Activated CD8-positive, alpha-beta T cell treated with anti-CD3 and anti-CD28 coated beads, Interleukin-2, amount 10 ng/mL, durations not matched to agents 7 days and 5 days (primary cell): Measurements from ENCODE around the gene HOXB13. TPM values are rescaled to one million over a fixed set of nuclear protein-coding genes. Genes with fewer than 3 reads are reported as not detected.
"Not testable (repeated sequence)": the region's sequence is repeated elsewhere in the genome, so short reads cannot be mapped to it uniquely, and the experiment has no call there.

ENCODE experiments used
- ATAC-seq: fragments of 150-1000 bp; cut with Tn5 transposase; one replicate; pipeline ENCODE4 v1.10.0; 2021; ENCODE audit warnings: moderate library complexity
- CTCF ChIA-PET: fragments of 350-600 bp; sonication (Branson Sonifier 250); formaldehyde crosslinking; loops from one replicate; lab custom pipeline; 2021; ENCODE audit warnings: antibody characterized with exemption; lab: Charles Lee
- POLR2A ChIA-PET: fragments of 350-600 bp; sonication (Branson Sonifier 250); formaldehyde crosslinking; loops from one replicate; lab custom pipeline; 2021; ENCODE audit warnings: antibody characterized with exemption; lab: Charles Lee
- DNase-seq: peaks from one replicate; pipeline ENCODE4 v3.0.0-alpha.2; 2020
- H3K27ac Mint-ChIP-seq: one replicate; pipeline ENCODE4 v1.8.0; 2021; ENCODE audit warnings: mild to moderate bottlenecking, mixed read lengths
- H3K27me3 Mint-ChIP-seq: one replicate; pipeline ENCODE4 v1.8.0; 2021; ENCODE audit warnings: low read depth, mixed read lengths
- H3K36me3 Mint-ChIP-seq: one replicate; pipeline ENCODE4 v1.8.0; 2021; ENCODE audit warnings: low read depth, mixed read lengths
- H3K4me1 Mint-ChIP-seq: one replicate; pipeline ENCODE4 v1.8.0; 2021; ENCODE audit warnings: low read depth, mixed read lengths
- H3K4me3 Mint-ChIP-seq: one replicate; pipeline ENCODE4 v1.8.0; 2021; ENCODE audit warnings: mild to moderate bottlenecking, mixed read lengths
- H3K9me3 Mint-ChIP-seq: one replicate; pipeline ENCODE4 v1.8.0; 2022; ENCODE audit warnings: mixed read lengths; ENCODE audit not compliant: insufficient read depth
- total RNA-seq, 2 experiments: library from RNA; stranded (reverse); gene quantifications; one replicate each; pipeline ENCODE4 v1.2.3, GENCODE V29; 2021

The HOXB13 gene
- total RNA-seq, 2 experiments from 2014 or later, result not detected

DNA sequence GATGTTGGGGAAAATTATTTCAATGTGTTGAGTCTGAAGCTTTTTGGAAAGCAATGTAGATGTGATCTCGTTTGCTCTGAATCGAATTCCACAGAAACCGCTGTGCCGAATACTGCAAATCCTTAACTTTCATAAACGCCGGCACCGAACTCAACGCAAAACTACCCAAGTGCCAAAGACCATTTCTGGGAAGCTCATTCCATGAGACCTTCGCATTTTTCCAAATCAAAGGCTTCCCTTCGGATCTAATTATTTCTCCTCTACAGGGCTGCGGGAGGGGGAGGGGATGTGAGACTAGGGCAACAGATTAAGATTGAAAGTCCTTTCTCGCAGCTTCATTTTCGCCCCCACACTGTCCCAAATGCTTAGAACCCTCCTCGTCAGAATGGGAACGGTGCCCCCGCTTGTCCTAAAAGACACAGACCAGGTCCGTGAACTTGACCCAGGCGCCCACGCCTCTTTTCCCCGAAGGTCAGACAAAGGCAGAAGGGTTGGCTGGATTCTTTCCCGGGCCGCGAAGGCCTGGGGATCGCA is 10.3 kb downstream of the HOXB13 start:
- Mint-ChIP-seq H3K36me3 (peaks cover 4% of the 10 kb centered on the region), H3K9me3 (no peaks in the 10 kb centered on the region), H3K4me1 (peaks cover 20% of the 10 kb centered on the region), H3K27ac (peak overlapping the region; percentile 20), H3K4me3 (peak overlapping the region; percentile 1), H3K27me3 (peaks cover 63% of the 10 kb centered on the region)
- POLR2A ChIA-PET, result no interaction called here
- ATAC-seq (no peak), DNase-seq (no peak)
- CTCF ChIA-PET, result interaction anchor here (1.0 to 2.7 kb wide), 6 partner anchors 9 to 161 kb away, joined by 3 to 16 read pairs (median 4); no protein-coding TSS in a partner anchor

DNA sequence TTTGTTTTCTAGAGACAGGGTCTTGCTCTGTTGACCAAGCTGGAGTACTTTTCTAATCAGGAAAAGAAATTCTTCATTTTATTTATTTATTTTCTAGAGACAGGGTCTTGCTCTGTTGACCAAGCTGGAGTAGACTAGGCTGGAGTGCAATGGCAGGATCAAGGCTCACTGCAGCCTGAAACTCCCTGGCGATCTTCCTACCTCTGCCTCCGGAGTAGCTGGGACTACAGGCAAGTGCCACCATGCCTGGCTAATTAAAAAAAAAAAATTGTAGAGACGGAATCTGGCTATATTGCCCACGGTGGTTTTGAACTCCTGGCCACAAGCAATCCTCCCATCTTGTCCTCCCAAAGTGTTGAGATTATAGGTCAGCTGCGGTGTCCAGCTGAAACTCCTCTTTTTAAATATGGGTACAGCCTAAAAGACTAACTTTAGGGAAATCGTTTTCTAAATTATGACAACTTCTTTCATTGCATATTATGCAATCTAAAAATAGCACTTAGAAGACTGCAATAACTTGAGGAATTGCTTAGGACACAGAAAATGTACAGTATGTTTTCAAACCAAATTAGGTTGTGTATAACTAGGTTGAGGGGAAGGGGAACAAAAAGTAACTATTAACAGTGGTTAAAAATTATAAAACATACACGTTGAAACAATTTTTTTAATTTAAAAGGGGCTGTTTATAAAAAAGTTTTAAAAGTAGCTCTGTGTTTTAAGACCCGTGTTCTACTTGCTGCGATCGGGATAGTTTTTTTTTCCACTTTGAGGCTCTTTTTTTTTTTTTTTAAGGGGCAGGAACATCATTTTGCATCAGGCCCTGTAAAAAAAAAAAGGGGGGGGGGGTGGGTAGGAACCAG is 11.0 kb downstream of the HOXB13 start:
- Mint-ChIP-seq H3K4me3 (no peak overlapping the region), H3K27me3 (peaks cover 58% of the 10 kb centered on the region), H3K9me3 (no peaks in the 10 kb centered on the region), H3K36me3 (peaks cover 4% of the 10 kb centered on the region), H3K4me1 (peaks cover 16% of the 10 kb centered on the region), H3K27ac (no peak overlapping the region)
- DNase-seq (no peak), ATAC-seq (no peak)
- CTCF ChIA-PET, result interaction anchor here (0.6 to 2.7 kb wide), 8 partner anchors 10 to 161 kb away, joined by 3 to 16 read pairs (median 4); no protein-coding TSS in a partner anchor
- POLR2A ChIA-PET, result no interaction called here

GRCh38 chr17:48716549-48716948 is 12.0 kb downstream of the HOXB13 start:
- H3K4me1 Mint-ChIP-seq, result peaks cover 11% of the 10 kb centered on the region

GRCh38 chr17:48715496-48716399 is 12.8 kb downstream of the HOXB13 start:
- Mint-ChIP-seq H3K36me3 (peaks cover 4% of the 10 kb centered on the region), H3K9me3 (no peaks in the 10 kb centered on the region), H3K4me3 (no peak overlapping the region), H3K27ac (no peak overlapping the region), H3K27me3 (peaks cover 49% of the 10 kb centered on the region), H3K4me1 (peaks cover 11% of the 10 kb centered on the region)
- DNase-seq, result no peak
- ChIA-PET CTCF (interaction anchor here (1.0 to 2.7 kb wide), 3 partner anchors 8 to 75 kb away, joined by 3 to 16 read pairs (median 7); partner anchors contain the start of gene PRAC2), POLR2A (no interaction called here)
- ATAC-seq, result no peak

More at GRCh38 chr17:48716549-48716948, 12.0 kb downstream of the HOXB13 start:
- H3K4me3 Mint-ChIP-seq, ATAC-seq, H3K36me3 Mint-ChIP-seq, POLR2A ChIA-PET, H3K27ac Mint-ChIP-seq, H3K9me3 Mint-ChIP-seq, DNase-seq: not testable (repeated sequence)
- peaks cover 51% of the 10 kb centered on the region for H3K27me3 Mint-ChIP-seq
- CTCF ChIA-PET, result interaction anchor here (0.9 to 2.7 kb wide), 5 partner anchors 21 to 162 kb away, joined by 3 to 16 read pairs (median 5); no protein-coding TSS in a partner anchor

- no peak for DNase-seq
- H3K4me3 Mint-ChIP-seq, result no peak overlapping the region
- no peak overlapping the region for H3K27ac Mint-ChIP-seq
- ChIA-PET CTCF (interaction anchor here (2.4 kb wide), 1 partner anchor 13 kb away, joined by 6 read pairs; the partner anchor contains the start of gene PRAC2), POLR2A (no interaction called here)
- no peaks in the 10 kb centered on the region for H3K4me1 Mint-ChIP-seq
- H3K27me3 Mint-ChIP-seq, result peaks cover 46% of the 10 kb centered on the region
- ATAC-seq, result no peak
- no peaks in the 10 kb centered on the region for H3K9me3 Mint-ChIP-seq
- H3K36me3 Mint-ChIP-seq, result no peaks in the 10 kb centered on the region
These were observed 17.4 kb downstream of the HOXB13 start for GRCh38 chr17:48711128-48711527.

DNA sequence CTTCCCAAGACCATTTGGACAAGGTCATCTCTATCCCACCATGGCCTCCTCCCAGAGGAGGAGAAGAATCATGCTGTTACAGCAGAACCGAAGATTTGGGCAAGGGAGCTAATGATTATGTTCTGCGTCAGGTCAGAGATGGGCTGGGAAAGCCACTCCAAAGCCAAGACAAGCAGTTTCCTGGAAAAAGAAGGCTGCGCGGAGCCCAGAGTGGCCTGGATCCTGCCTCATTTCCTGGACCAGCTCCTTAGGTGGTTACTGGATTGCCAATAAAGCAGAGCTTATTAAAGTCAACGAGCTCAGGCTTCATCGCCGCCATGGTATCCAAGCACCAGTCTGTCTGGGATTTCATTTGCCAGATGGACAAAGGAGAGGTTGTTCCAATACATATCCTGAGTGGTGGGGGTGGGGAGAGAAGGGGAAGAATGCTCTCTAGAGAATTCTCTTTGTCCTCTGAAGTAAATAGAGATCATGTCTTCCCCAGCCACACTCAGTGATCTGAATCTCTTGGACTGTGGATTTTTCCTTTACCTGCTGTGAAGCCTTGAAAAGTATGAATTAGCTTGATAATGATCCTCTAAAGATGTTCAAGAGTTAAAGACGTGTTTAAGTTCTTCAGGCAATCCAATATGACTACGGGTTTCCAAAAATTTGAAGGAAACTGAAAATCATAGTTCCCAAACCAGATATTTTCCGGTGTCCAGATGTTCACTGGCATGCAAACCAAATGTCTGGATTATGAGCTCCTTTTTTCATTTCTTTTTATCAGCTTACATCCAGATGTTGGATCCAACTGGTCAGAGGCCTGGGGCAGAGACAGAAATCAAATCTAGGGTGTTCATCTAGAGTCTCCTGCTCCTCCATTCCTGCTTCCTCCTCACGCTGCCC is 23.9 kb downstream of the HOXB13 start:
- no peaks in the 10 kb centered on the region for H3K36me3 Mint-ChIP-seq
- ChIA-PET CTCF (interaction anchor here (0.7 to 5.3 kb wide), 7 partner anchors 19 to 180 kb away, joined by 3 to 35 read pairs (median 5); partner anchors contain the start of genes HOXB8 and PRAC2), POLR2A (no interaction called here)
- H3K4me3 Mint-ChIP-seq, result no peak overlapping the region
- no peak overlapping the region for H3K27ac Mint-ChIP-seq
- H3K27me3 Mint-ChIP-seq, result peaks cover 63% of the 10 kb centered on the region
- H3K9me3 Mint-ChIP-seq, result no peaks in the 10 kb centered on the region
- no peak for DNase-seq
- ATAC-seq, result no peak
- H3K4me1 Mint-ChIP-seq, result no peaks in the 10 kb centered on the region

DNA sequence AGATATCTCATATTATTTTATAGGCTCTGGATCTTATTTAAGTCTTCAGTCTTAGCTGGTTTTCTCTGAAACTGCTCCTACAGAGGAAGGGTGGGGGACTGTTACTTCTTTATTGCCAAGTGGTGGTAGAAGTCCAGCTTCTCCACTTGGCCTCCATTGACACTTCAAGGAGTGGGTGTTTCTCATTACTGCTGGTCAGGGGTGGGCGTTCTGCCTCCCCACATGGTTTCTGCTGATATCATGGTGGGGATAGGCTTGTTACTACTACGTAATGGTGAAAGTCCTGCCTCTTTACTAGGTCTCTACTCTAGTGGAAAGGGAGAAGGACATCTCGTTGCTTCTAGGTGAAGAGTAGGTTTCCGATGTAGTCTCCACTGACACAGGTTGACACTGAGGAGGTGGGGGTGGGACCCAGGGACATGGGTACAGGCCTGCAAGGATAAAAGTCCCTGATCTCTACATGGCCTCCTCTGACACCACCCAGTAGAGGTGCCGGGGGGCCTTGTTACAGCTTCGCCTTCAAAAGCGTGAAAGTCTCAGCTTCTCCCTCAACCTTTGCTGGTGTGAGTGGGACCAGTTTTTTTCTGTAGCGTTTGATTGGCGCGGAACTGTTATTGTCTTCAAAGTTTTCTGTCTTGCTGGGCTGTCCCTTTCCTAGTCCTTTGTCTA is 26.6 kb downstream of the HOXB13 start:
- POLR2A ChIA-PET, result no interaction called here
- H3K4me3 Mint-ChIP-seq, result no peak overlapping the region
- peaks cover 55% of the 10 kb centered on the region for H3K27me3 Mint-ChIP-seq
- no peaks in the 10 kb centered on the region for H3K36me3 Mint-ChIP-seq
- no peaks in the 10 kb centered on the region for H3K9me3 Mint-ChIP-seq
- DNase-seq, result no peak
- CTCF ChIA-PET, result interaction anchor here (5.3 kb wide), 1 partner anchor 23 kb away, joined by 35 read pairs; no protein-coding TSS in a partner anchor
- H3K4me1 Mint-ChIP-seq, result no peaks in the 10 kb centered on the region
- no peak overlapping the region for H3K27ac Mint-ChIP-seq
- no peak for ATAC-seq

DNA sequence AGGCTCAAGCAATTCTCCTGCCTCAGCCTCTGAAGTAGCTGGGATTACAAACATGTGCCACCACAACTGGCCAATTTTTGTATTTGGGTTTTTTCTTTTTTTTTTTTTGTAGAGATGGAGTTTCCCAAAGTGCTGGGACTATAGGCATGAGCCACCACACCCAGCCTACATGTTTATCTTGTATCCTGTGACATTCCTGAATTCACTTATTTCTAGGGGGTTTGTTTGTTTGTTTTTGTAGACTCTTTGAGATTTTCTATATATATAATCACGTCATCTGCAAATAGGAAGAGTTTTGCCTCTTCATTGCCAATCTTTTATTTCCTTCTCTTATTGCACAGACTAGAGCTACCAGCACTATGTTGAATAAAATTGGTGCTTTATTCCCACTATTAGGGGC is 35.4 kb downstream of the HOXB13 start:
- peaks cover 27% of the 10 kb centered on the region for H3K27me3 Mint-ChIP-seq
- ATAC-seq (no peak), DNase-seq (no peak)
- no peak overlapping the region for H3K27ac Mint-ChIP-seq
- no peaks in the 10 kb centered on the region for H3K9me3 Mint-ChIP-seq
- H3K4me3 Mint-ChIP-seq, result no peak overlapping the region
- ChIA-PET CTCF (interaction anchor here (1.0 to 3.4 kb wide), 3 partner anchors 14 to 186 kb away, joined by 5 to 12 read pairs (median 6); no protein-coding TSS in a partner anchor), POLR2A (no interaction called here)
- H3K36me3 Mint-ChIP-seq, result no peaks in the 10 kb centered on the region
- H3K4me1 Mint-ChIP-seq, result no peaks in the 10 kb centered on the region

GRCh38 chr17:48692049-48692448 is 36.5 kb downstream of the HOXB13 start:
- ATAC-seq, result no peak
- H3K4me3 Mint-ChIP-seq, result no peak overlapping the region
- POLR2A ChIA-PET, result no interaction called here

DNA sequence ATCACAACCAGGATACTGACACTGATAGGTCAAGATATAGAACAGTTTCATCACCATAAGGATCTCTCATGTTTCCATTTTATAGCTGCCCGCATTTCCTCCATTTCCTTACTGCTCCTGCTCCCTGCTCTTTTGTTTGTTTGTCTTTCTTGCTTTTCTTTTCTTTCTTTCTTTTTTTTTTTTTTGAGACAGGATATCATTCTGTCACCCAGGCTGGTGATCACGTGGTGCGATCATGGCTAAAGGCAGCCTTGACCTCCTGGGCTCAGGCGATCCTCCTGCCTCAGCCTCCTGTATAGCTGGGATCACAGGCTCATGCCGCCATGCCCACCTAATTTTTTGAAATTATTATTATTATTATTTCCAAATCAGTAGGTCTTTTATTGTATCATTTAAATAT is 37.9 kb downstream of the HOXB13 start:
- DNase-seq, result no peak
- Mint-ChIP-seq H3K9me3 (no peaks in the 10 kb centered on the region), H3K27ac (no peak overlapping the region), H3K4me3 (no peak overlapping the region), H3K4me1 (no peaks in the 10 kb centered on the region), H3K27me3 (peaks cover 15% of the 10 kb centered on the region), H3K36me3 (no peaks in the 10 kb centered on the region)
- CTCF ChIA-PET, result interaction anchor here (5.0 kb wide), 1 partner anchor 11 kb away, joined by 33 read pairs; no protein-coding TSS in a partner anchor
- ATAC-seq, result no peak
- POLR2A ChIA-PET, result no interaction called here

More at GRCh38 chr17:48692049-48692448, 36.5 kb downstream of the HOXB13 start:
- CTCF ChIA-PET, result interaction anchor here (1.0 to 1.8 kb wide), 2 partner anchors 13 to 187 kb away, joined by 5 to 6 read pairs; no protein-coding TSS in a partner anchor
- H3K36me3 Mint-ChIP-seq, result no peaks in the 10 kb centered on the region
- H3K27ac Mint-ChIP-seq, result no peak overlapping the region
- H3K27me3 Mint-ChIP-seq, result peaks cover 22% of the 10 kb centered on the region
- no peaks in the 10 kb centered on the region for H3K9me3 Mint-ChIP-seq
- no peak for DNase-seq
- no peaks in the 10 kb centered on the region for H3K4me1 Mint-ChIP-seq
